ENCODE measurements around the gene RSPO1. TPM values are rescaled to one million over a fixed set of nuclear protein-coding genes. Genes with fewer than 3 reads are reported as not detected.

The RSPO1 gene
- total and polyA plus RNA-seq, 9 donors, result 0.23 to 21.4 (median 3.3) TPM

DNA sequence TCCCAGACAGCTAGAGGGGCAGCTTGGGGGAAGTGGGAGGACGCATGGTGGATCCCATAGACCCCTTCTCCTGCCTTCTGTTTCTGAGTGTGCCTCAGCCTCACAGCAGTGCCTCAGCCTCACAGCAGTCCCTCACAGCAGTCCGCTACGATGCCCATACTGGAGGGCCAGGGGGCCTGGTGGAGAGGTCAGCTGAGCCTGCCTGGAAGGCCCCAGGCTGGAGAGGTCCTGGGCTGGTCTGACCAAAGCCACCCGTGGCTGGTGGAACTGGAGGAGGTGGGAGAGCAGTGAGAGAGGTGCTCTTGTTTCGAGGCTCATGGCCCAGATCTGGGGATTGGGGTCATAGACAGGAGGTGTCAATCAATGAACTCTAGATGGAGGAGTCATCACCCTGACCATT, 16.0 kb upstream of the RSPO1 start:
- intact Hi-C loops (cut with DNase I), result no loop called here
- no peak overlapping the region for H3K27ac ChIP-seq
- no peaks in the 10 kb centered on the region for H3K9me3 ChIP-seq
- no peaks in the 10 kb centered on the region for H3K27me3 ChIP-seq
- H3K4me1 ChIP-seq (ENCODE audit: insufficient read depth), result no peaks in the 10 kb centered on the region
- WGBS, 3 donors, result 78 to 81% (median 80%) methylated on average over 5 of the region's 5 CpGs
- no peaks in the 10 kb centered on the region for H3K36me3 ChIP-seq
- no peak for DNase-seq
- no peak for TF ChIP-seq EP300 (IDR thresholded peaks at IDR 0.05)
- no peak for TF ChIP-seq POLR2A (IDR thresholded peaks at IDR 0.05)
- TF ChIP-seq, protein P1, sequence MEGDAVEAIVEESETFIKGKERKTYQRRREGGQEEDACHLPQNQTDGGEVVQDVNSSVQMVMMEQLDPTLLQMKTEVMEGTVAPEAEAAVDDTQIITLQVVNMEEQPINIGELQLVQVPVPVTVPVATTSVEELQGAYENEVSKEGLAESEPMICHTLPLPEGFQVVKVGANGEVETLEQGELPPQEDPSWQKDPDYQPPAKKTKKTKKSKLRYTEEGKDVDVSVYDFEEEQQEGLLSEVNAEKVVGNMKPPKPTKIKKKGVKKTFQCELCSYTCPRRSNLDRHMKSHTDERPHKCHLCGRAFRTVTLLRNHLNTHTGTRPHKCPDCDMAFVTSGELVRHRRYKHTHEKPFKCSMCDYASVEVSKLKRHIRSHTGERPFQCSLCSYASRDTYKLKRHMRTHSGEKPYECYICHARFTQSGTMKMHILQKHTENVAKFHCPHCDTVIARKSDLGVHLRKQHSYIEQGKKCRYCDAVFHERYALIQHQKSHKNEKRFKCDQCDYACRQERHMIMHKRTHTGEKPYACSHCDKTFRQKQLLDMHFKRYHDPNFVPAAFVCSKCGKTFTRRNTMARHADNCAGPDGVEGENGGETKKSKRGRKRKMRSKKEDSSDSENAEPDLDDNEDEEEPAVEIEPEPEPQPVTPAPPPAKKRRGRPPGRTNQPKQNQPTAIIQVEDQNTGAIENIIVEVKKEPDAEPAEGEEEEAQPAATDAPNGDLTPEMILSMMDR (IDR thresholded peaks at IDR 0.05), result no peak
- no peak overlapping the region for H3K4me3 ChIP-seq

DNA sequence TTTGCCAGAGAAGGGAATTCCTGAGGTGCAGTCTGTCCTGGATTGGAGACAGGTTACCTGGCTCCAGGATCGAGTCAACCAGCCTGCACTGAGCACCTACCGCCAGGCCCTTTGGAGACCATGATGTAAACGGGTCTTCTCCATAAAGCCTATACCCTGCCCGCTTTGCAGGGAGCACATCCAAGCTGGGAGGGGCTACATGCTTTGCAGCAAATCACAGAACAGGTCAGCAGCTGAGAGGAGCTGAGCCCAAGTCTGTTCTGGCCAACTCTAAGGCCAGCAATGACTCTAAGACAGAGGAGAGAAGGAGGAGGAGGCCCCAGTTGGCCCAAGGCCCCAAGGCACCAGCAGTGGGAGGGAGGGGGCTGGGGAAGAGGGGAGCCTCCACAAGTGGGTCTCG, 15.5 kb upstream of the RSPO1 start:
- TF ChIP-seq, protein P1 (IDR thresholded peaks at IDR 0.05), result no peak
- TF ChIP-seq POLR2A (IDR thresholded peaks at IDR 0.05) (no peak), EP300 (IDR thresholded peaks at IDR 0.05) (no peak)
- Histone ChIP-seq H3K9me3 (no peaks in the 10 kb centered on the region), H3K4me1 (ENCODE audit: insufficient read depth) (no peaks in the 10 kb centered on the region), H3K36me3 (no peaks in the 10 kb centered on the region), H3K4me3 (no peak overlapping the region), H3K27me3 (no peaks in the 10 kb centered on the region), H3K27ac (no peak overlapping the region)
- 28 to 53% (median 36%) methylated on average over 5 of the region's 5 CpGs for WGBS, 3 donors
- intact Hi-C loops (cut with DNase I), result no loop called here
- DNase-seq, result no peak

DNA sequence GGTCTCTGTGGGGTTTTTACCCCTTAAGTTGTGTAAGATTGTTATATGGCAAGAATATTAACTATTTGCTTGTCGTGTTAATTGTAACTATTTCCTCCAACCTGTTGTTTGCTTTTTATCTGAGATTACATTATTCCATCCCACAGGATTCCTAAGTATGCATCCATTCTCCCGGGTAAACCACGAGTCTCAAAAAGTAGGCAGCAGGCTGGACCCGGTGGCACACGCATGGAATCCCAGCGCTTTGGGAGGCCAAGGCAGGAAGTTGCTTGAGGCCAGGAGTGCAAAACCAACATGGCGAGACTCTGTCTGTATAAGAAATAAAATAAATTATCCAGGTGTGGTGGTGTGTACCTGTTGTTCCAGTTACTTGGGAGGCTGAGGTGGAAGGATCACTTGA, 12.6 kb upstream of the RSPO1 start:
- H3K27me3 ChIP-seq, result no peaks in the 10 kb centered on the region
- H3K4me3 ChIP-seq, result no peak overlapping the region
- TF ChIP-seq EP300 (IDR thresholded peaks at IDR 0.05) (no peak), POLR2A (IDR thresholded peaks at IDR 0.05) (no peak)
- TF ChIP-seq, protein P1 (IDR thresholded peaks at IDR 0.05), result no peak
- intact Hi-C loops (cut with DNase I), result no loop called here
- 69 to 81% (median 74%) methylated on average over 7 of the region's 7 CpGs for WGBS, 3 donors
- no peaks in the 10 kb centered on the region for H3K4me1 ChIP-seq (ENCODE audit: insufficient read depth)
- no peak for DNase-seq
- H3K27ac ChIP-seq, result no peak overlapping the region
- no peaks in the 10 kb centered on the region for H3K9me3 ChIP-seq
- no peaks in the 10 kb centered on the region for H3K36me3 ChIP-seq

DNA sequence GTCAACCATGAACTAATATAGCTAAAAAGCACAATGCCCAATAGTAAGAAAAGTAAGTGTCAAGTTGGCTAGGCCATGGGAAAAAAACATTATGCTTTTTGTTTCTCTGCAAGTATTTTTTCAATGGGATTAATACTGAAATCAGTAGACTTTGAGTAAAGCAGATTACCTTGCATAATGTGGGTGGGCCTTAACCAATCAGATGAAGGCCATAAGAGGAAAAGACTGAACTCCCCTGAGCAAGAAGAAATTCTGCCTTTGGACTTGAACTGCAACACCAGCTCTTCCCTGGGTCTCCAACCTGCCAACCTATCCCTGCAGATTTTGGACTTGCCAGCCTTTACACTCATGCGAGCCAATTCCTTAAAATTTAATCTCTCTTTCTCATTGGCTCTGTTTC, 6.4 kb upstream of the RSPO1 start:
- Histone ChIP-seq H3K27ac (no peak overlapping the region), H3K4me3 (no peak overlapping the region), H3K9me3 (peaks cover 0 to 5% of the 10 kb centered on the region in 2 donors), H3K27me3 (no peaks in the 10 kb centered on the region), H3K36me3 (no peaks in the 10 kb centered on the region), H3K4me1 (ENCODE audit: insufficient read depth) (no peaks in the 10 kb centered on the region)
- intact Hi-C loops (cut with DNase I), result no loop called here
- no peak for TF ChIP-seq POLR2A (IDR thresholded peaks at IDR 0.05)
- TF ChIP-seq EP300 (IDR thresholded peaks at IDR 0.05), result no peak
- TF ChIP-seq, protein P1 (IDR thresholded peaks at IDR 0.05), result no peak
- WGBS, 3 donors, result 92 to 100% (median 94%) methylated on average over 1 of the region's 1 CpG
- DNase-seq, result no peak

DNA sequence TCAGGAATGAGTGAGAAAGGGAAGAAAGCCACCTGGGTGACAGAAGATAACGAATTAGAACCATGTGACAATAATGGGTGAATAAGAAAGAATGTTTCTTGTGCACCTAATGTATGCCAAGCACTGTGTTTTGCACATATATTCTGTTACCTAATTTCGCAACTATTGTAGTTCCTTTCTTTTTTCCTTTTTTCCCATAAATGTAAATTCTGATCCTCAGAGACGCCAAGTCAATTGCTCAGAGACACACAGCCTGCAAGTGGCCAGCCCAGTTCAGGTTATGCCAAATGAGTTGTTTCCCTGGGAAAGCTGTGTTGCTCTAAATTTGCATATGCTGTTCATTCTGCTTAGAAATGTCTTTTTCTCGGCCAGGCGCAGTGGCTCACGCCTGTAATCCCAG, 1.7 kb upstream of the RSPO1 start:
- TF ChIP-seq POLR2A (IDR thresholded peaks at IDR 0.05) (no peak), EP300 (IDR thresholded peaks at IDR 0.05) (no peak)
- TF ChIP-seq, protein P1 (IDR thresholded peaks at IDR 0.05), result no peak
- no peak for DNase-seq
- intact Hi-C loops (cut with DNase I), result no loop called here
- Histone ChIP-seq H3K36me3 (no peaks in the 10 kb centered on the region), H3K4me3 (no peak overlapping the region), H3K27ac (no peak overlapping the region), H3K27me3 (no peaks in the 10 kb centered on the region), H3K9me3 (peaks cover 0 to 5% of the 10 kb centered on the region in 2 donors), H3K4me1 (ENCODE audit: insufficient read depth) (no peaks in the 10 kb centered on the region)
- 81 to 87% (median 87%) methylated on average over 6 of the region's 6 CpGs for WGBS, 3 donors

Measured in ovary (tissue), 9 donors.